ENCODE measurements around the gene ABHD12.

GRCh38 chr20:25254571-25254970, 136.1 kb downstream of the ABHD12 start:
- TF ChIP-seq POLR2A (IDR thresholded peaks at IDR 0.05; ENCODE audit: low read depth, low read length) (no peak), POLR2AphosphoS5 (IDR thresholded peaks at IDR 0.05; ENCODE audit: insufficient read depth, low read depth, low read length) (no peak), CTCF (IDR thresholded peaks at IDR 0.05; ENCODE audit: extremely low read depth in 1 of 2, insufficient read depth in 1 of 2, low read depth in 1 of 2, low read length in 2 of 2) (no peak), EZH2 (IDR thresholded peaks at IDR 0.05; ENCODE audit: borderline replicate concordance, low read depth, low read length, severe bottlenecking) (no peak)
